Neural cell (in vitro differentiated cells): ENCODE results near the gene GFOD2. TPM values are rescaled to one million over a fixed set of nuclear protein-coding genes. Genes with fewer than 3 reads are reported as not detected.
A peak's percentile ranks its signal among the peaks of the same experiment; 100 is the strongest.

Experiments used
- H2AFZ ChIP-seq: fragments of 200-600, 300-800 bp; sonication (generic), shearing (Covaris generic); 2 replicates; pipeline ENCODE4 v1.6.0; 2014; ENCODE audit warnings: low read depth, mild to moderate bottlenecking, antibody characterized with exemption, low read length, moderate library complexity
- H3F3A ChIP-seq: fragments of 200-600 bp; shearing (Covaris generic); 2 replicates; pipeline ENCODE4 v1.6.1; 2016; ENCODE audit warnings: mild to moderate bottlenecking, moderate library complexity, mixed read lengths, antibody characterized with exemption, low read length; ENCODE audit not compliant: insufficient read depth, poor library complexity, severe bottlenecking
- H3K27ac ChIP-seq: fragments of 200-600, 300-800 bp; sonication (generic), shearing (Covaris generic); 2 replicates; pipeline ENCODE4 v1.5.1; 2014; ENCODE audit warnings: mild to moderate bottlenecking, low read length, moderate library complexity
- H3K27me3 ChIP-seq: fragments of 300-800, 200-600 bp; sonication (generic), shearing (Covaris generic); 2 replicates; pipeline ENCODE4 v1.6.0; 2014; ENCODE audit warnings: mild to moderate bottlenecking, low read depth, low read length, moderate library complexity; ENCODE audit not compliant: insufficient read depth
- H3K36me3 ChIP-seq: fragments of 300-800, 200-600 bp; sonication (generic), shearing (Covaris generic); 2 replicates; pipeline ENCODE4 v1.5.1; 2014; ENCODE audit warnings: mild to moderate bottlenecking, antibody characterized with exemption, low read length, moderate library complexity; ENCODE audit not compliant: insufficient read depth
- H3K4me2 ChIP-seq: fragments of 300-800, 200-600 bp; sonication (generic), shearing (Covaris generic); 2 replicates; pipeline ENCODE4 v1.6.0; 2014; ENCODE audit warnings: mild to moderate bottlenecking, low read length
- H3K4me3 ChIP-seq: fragments of 300-800, 200-600 bp; sonication (generic), shearing (Covaris generic); 2 replicates; pipeline ENCODE4 v1.5.1; 2014; ENCODE audit warnings: mild to moderate bottlenecking, low read length, moderate library complexity
- H3K79me2 ChIP-seq: fragments of 200-600 bp; shearing (Covaris generic); replicated peaks from 2 replicates; pipeline ENCODE4 v1.6.0; 2014; ENCODE audit warnings: mild to moderate bottlenecking, low read length, moderate library complexity; ENCODE audit not compliant: insufficient read depth
- H3K9ac ChIP-seq: fragments of 300-800, 200-600 bp; sonication (generic), shearing (Covaris generic); 2 replicates; pipeline ENCODE4 v1.6.1; 2016; ENCODE audit warnings: mild to moderate bottlenecking, low read length, mixed read lengths
- H3K9me2 ChIP-seq: fragments of 200-600 bp; shearing (Covaris generic); 2 replicates; pipeline ENCODE4 v1.6.1; 2016; ENCODE audit warnings: mild to moderate bottlenecking, low read length, mixed read lengths; ENCODE audit not compliant: insufficient read depth
- H3K9me3 ChIP-seq: fragments of 200-600, 300-800 bp; sonication (generic), shearing (Covaris generic); 2 replicates; pipeline ENCODE4 v1.6.1; 2016; ENCODE audit warnings: mild to moderate bottlenecking, mixed run types, low read length, moderate library complexity, mixed read lengths
- H4K20me1 ChIP-seq: fragments of 200-600 bp; shearing (Covaris generic); 2 replicates; pipeline ENCODE4 v1.6.1; 2016; ENCODE audit warnings: mild to moderate bottlenecking, mixed run types; ENCODE audit not compliant: insufficient read depth
- CTCF ChIP-seq: fragments of 450-650 bp; IDR thresholded peaks from 2 replicates; pipeline ENCODE4 v1.5.1; 2014; ENCODE audit warnings: antibody characterized with exemption, mild to moderate bottlenecking, moderate library complexity; ENCODE audit not compliant: poor library complexity, severe bottlenecking
- EP300 ChIP-seq: fragments of 450-650 bp; conservative IDR thresholded peaks from 2 replicates; pipeline ENCODE4 v1.6.1; 2014; ENCODE audit warnings: antibody characterized with exemption, mild to moderate bottlenecking, moderate library complexity; ENCODE audit not compliant: poor library complexity, severe bottlenecking
- EZH2 ChIP-seq: fragments of 200-600, 300-800 bp; shearing (Covaris generic), sonication (generic); IDR thresholded peaks from 2 replicates; pipeline ENCODE4 v1.6.1; 2014; ENCODE audit warnings: antibody characterized with exemption, low read length, borderline replicate concordance, mild to moderate bottlenecking; ENCODE audit not compliant: insufficient read depth, poor library complexity, severe bottlenecking
- MXI1 ChIP-seq: fragments of 450-650 bp; conservative IDR thresholded peaks from 2 replicates; pipeline ENCODE4 v1.6.1; 2014; ENCODE audit warnings: antibody characterized with exemption, mild to moderate bottlenecking; ENCODE audit not compliant: poor library complexity, severe bottlenecking
- POLR2AphosphoS5 ChIP-seq: IDR thresholded peaks from 2 replicates; pipeline ENCODE4 v1.6.1; 2012
- RAD21 ChIP-seq: fragments of 450-650 bp; conservative IDR thresholded peaks from 2 replicates; pipeline ENCODE4 v1.6.1; 2014; ENCODE audit warnings: antibody characterized with exemption, mild to moderate bottlenecking, moderate library complexity
- SMC3 ChIP-seq: fragments of 450-650 bp; conservative IDR thresholded peaks from 2 replicates; pipeline ENCODE4 v1.6.1; 2014; ENCODE audit warnings: antibody characterized with exemption, mild to moderate bottlenecking, moderate library complexity; ENCODE audit not compliant: poor library complexity
- TAF1 ChIP-seq: IDR thresholded peaks from 2 replicates; pipeline ENCODE4 v1.6.1; 2012; ENCODE audit warnings: low read depth
- polyA plus RNA-seq: library from polyadenylated mRNA; depleted of rRNA; stranded (reverse); fragments of >200 nt; gene quantifications from 2 replicates; pipeline ENCODE4 v1.2.3, GENCODE V29; 2014
- TF ChIP-seq, protein P1 (sequence below): IDR thresholded peaks from 2 replicates; pipeline ENCODE4 v1.6.1; 2012; ENCODE audit warnings: borderline replicate concordance

Gene GFOD2
- polyA plus RNA-seq, 1 donor from 2014 or later = 88.4 TPM

DNA sequence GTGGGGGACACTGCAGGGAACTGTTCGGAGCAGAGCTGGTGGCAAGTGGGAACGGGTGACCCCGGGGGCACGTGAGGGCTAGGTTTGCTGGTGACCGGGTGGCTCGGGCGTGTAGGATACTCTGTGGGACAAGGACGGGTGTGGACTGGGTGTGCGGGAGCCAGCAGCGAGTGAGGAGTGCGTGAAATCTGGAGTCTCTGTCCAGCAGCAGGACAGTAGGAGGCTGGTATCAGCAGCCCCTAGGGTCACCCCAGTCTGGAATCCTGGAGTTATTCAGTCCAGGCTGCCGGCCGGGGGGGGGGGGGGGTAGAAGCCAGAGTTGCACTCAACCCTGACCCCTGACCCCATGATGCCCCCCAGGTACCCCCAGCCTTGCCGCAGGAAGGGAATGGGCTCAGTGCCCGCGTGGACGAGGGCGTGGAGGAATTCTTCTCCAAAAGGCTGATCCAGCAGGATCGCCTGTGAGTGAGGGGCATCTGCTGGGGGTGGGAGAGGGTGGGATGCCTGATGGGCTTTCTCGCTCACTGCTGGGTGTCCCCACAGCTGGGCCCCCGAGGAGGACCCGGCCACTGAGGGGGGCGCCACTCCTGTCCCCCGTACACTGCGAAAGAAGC is 65.2 kb downstream of the GFOD2 start:
- H3K36me3 ChIP-seq = no peaks in the 10 kb centered on the region
- H4K20me1 ChIP-seq = no peaks in the 10 kb centered on the region
- H3F3A ChIP-seq = no peaks in the 10 kb centered on the region
- peaks cover 4% of the 10 kb centered on the region for H3K79me2 ChIP-seq
- no peaks in the 10 kb centered on the region for H3K9me3 ChIP-seq
- peak overlapping the region; percentile 37 for H3K4me2 ChIP-seq
- H2AFZ ChIP-seq = no peak overlapping the region
- no peak for TF ChIP-seq RAD21
- no peak for TF ChIP-seq POLR2AphosphoS5
- no peak for TF ChIP-seq TAF1
- no peak for TF ChIP-seq SMC3
- no peak for TF ChIP-seq CTCF
- TF ChIP-seq, protein P1, sequence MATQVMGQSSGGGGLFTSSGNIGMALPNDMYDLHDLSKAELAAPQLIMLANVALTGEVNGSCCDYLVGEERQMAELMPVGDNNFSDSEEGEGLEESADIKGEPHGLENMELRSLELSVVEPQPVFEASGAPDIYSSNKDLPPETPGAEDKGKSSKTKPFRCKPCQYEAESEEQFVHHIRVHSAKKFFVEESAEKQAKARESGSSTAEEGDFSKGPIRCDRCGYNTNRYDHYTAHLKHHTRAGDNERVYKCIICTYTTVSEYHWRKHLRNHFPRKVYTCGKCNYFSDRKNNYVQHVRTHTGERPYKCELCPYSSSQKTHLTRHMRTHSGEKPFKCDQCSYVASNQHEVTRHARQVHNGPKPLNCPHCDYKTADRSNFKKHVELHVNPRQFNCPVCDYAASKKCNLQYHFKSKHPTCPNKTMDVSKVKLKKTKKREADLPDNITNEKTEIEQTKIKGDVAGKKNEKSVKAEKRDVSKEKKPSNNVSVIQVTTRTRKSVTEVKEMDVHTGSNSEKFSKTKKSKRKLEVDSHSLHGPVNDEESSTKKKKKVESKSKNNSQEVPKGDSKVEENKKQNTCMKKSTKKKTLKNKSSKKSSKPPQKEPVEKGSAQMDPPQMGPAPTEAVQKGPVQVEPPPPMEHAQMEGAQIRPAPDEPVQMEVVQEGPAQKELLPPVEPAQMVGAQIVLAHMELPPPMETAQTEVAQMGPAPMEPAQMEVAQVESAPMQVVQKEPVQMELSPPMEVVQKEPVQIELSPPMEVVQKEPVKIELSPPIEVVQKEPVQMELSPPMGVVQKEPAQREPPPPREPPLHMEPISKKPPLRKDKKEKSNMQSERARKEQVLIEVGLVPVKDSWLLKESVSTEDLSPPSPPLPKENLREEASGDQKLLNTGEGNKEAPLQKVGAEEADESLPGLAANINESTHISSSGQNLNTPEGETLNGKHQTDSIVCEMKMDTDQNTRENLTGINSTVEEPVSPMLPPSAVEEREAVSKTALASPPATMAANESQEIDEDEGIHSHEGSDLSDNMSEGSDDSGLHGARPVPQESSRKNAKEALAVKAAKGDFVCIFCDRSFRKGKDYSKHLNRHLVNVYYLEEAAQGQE = no peak
- peak overlapping the region; percentile 97 for H3K4me3 ChIP-seq
- H3K27ac ChIP-seq = no peak overlapping the region
- peaks cover 29% of the 10 kb centered on the region for H3K27me3 ChIP-seq
- H3K9ac ChIP-seq = peak overlapping the region; percentile 80
- no peaks in the 10 kb centered on the region for H3K9me2 ChIP-seq

DNA sequence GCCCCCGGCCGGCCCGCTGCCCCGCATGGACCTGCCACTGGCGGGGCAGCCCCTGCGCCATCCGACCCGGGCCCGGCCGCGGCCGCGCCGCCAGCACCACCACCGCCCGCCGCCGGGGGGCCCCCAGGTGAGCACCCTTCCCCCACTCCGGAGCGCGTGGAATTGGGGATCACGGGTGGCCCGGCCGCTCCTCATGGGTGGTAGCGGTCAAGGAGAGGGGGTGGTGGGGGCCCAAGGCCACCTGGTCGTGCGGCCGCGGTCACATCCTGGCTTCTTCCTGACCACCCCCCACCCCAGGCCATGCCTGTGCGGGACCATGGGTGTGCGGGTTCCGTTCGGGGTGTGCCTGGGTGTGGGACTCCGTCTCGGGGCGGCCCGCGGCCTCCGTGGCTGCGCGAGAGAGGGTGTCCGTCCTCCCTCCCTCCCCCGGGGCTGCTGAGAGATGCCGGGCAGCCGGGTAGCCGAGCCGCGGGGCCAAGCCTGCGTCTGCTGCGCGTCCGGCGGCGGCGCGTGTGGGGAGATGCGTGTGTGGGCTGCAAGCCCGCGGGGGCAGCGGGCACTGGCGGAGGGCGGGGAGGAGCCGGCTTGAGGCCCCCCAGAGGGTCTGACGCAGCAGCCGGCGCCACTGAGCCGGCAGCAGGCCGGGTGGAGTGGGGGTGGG is 65.9 kb downstream of the GFOD2 start:
- peak overlapping the region; percentile 97 for H3K4me3 ChIP-seq
- H3K27me3 ChIP-seq = peaks cover 35% of the 10 kb centered on the region
- H2AFZ ChIP-seq = no peak overlapping the region
- no peaks in the 10 kb centered on the region for H3K79me2 ChIP-seq
- no peaks in the 10 kb centered on the region for H4K20me1 ChIP-seq
- H3K4me2 ChIP-seq = peak overlapping the region; percentile 37
- H3F3A ChIP-seq = no peaks in the 10 kb centered on the region
- no peaks in the 10 kb centered on the region for H3K9me2 ChIP-seq
- H3K9me3 ChIP-seq = no peaks in the 10 kb centered on the region
- no peak overlapping the region for H3K27ac ChIP-seq
- TF ChIP-seq CTCF (peak; percentile 70), MXI1 (peak; percentile 78), EP300 (no peak), RAD21 (no peak), EZH2 (no peak), POLR2AphosphoS5 (peak; percentile 62), SMC3 (peak; percentile 47)
- peak overlapping the region; percentile 80 for H3K9ac ChIP-seq
- H3K36me3 ChIP-seq = no peaks in the 10 kb centered on the region
